HUDEP-2 (cell line): ENCODE data around the gene DCXR.
"Not testable (repeated sequence)": the region's sequence is repeated elsewhere in the genome, so short reads cannot be mapped to it uniquely, and the experiment has no call there.

Experiments used
- DNase-seq, 76 experiments: peaks; one replicate each; lab custom pipeline; 2025; ENCODE audit not compliant: unreplicated experiment in 76 of 76; lab: John Stamatoyannopoulos, UW

DCXR gene

DNA sequence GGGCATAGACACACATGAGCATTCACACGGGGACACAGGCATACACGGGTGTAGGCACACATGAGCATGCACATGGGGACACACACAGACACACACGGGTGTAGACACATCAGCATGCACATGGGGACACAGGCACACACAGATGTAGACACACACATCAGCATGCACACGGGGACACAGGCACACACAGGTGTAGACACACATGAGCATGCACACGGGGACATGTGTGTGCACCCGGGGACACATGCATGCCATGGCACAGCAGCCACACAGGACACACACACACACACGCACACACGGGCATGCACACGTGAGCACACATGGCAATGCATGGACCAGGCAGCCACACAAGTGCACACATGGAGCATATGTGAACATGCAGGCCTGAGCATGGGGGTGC lies 5.2 kb upstream of the DCXR start:
- no peak for DNase-seq

DNA sequence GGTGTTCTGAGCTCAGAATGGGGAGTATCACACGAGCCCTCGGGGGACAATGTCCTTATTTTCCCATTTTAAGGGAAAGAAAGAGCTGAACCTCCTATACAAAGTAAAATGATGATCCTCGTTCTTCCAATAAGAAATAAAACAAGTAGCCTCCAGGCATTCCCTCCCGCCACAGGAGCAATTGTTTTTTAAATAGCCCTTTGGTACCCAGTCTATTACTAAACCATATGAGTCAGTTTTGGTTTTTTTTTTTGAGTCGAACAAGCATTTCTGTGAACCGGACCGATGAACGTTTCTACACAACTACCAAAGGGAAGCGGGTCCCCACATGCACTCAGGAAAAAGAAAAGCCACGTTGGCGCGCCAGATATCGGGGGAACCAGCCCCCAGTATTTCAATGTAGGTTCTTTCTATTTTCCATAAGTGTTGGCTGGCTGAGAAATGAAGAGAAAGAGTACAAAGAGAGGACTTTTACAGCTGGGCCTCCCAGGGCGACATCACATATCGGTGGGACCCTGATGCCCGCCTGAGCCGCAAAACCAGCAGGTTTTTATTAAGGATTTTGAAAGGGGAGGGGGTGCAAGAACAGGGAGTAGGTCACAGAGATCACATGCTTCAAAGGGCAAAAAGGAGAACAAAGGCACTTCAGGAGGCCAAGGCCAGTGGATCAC lies 3.8 kb upstream of the DCXR start:
- no peak for DNase-seq

DNA sequence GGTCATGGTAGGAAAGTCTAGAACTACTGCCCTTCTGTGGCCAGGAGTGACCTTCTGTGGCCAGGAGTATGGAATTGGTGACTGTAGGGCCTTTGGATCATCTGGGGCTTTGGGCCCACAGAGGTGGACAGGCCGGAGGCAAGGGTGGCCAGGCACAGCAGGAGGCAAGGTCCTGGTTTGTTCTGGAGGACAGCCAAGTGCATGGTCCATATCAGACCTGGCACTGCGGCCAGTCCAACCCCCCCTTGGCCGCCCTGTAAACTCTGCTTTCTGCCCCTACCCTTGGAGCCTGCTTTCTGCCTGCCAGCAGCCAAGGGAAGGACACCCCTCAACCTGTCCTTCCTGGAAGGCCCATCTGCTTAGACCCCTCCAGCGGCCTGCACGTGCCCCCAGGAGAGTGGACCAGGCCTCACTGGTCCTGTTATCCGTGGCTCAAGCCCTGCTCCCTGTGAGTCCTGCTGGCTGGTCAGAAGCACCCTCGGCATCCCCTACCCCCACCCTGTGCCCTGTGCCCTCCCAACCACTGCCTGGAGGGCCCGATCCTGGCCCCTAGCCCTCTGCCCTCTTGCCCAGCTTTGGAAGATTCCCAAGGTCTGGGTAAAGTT lies 2.3 kb upstream of the DCXR start:
- DNase-seq, result no peak

DNA sequence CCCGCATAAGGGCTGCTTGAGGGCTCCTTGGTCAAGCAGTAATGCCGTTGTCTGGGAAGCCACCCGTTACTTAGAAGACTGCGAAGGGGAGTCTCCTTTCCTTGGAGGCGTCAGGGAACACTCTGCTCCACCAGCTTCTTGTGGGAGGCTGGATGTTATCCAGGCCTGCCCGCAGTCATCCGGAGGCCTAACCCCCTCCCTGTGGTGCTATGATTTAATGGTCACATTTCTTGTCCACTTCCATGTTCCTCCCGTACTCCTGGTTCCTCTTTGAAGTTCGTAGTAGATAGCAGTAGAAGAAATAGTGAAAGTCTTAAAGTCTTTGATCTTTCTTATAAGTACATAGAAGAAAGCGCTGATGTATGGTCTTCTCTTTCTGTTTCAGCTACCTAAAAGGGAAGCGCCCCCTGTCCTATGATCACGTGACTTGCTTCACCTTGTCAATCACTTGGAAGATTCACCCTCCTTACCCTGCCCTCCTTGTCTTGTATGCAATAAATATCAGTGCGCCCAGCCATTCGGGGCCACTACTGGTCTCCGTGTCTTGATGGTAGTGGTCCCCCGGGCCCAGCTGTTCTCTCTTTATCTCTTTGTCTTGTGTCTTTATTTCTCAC lies 1.4 kb upstream of the DCXR start:
- DNase-seq, result not testable (repeated sequence)

DNA sequence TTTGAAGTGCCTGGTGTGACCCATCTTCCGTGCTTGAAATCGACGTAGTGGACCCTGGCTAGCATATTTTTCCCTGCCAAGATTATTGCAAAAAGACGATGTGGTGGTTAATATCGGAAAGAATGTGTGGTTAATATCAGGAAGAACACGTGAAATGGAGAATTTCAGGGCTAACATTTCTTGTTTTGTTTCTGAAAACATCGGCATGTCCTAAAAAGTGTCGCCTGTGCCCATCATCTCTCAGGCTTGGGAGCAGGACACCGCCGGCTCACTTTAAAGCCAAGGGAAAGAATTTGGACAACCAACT lies 345 bp upstream of the DCXR start:
- no peak for DNase-seq

DNA sequence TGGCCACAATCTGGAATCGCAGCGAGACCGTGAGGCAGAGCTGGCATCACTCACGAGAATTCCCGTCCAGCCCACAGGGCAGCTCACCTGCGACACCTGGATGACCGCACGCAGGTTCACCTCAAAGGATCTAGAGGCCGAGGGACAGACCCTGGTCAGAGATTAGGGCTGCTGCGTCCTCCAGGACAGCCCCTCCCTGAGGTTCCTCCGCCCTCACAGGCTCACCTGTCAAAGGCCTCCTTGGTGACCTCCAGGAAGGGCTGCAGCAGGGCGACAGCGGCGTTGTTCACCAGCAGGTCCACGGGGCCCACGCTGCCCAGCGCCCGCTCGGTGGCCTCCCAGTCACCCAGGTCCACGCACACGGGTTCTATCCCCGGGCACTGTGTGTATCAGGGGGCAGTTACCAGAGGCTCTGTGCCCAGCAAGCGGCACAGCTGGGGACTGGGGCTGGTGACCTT lies 834 bp downstream of the DCXR start:
- no peak for DNase-seq

DNA sequence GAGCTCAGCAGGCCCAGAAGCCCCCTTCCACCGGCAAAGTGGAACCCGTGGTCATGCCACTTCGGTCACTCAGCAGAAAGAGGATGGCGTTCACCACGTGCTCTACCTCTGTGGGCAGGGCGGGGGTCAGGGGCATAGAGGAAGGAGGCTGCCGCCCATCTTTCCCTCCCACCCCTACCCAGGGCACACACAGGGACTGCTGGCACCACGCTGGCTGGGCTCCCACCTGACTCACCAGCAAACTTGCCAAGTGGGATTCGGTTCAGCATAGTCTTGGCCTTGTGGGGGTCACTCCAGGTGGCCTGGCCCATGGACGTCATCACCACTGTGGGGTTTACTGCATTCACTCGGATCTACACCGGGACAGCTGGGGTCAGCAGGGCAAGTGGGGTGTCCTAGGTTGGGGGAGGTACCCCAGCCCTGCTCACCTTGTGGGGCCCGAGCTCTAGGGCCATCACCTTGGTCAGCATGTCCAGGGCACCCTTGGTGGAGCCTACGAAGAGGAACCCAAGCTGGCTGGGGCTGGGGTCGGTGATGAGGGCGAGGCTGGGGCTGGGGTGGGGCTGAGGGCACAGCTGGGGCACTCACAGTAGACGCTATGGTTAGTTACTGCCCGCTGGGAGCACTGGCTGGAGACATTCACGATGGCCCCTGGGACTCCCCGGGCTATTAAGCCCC lies 1.4 kb downstream of the DCXR start:
- no peak for DNase-seq

DNA sequence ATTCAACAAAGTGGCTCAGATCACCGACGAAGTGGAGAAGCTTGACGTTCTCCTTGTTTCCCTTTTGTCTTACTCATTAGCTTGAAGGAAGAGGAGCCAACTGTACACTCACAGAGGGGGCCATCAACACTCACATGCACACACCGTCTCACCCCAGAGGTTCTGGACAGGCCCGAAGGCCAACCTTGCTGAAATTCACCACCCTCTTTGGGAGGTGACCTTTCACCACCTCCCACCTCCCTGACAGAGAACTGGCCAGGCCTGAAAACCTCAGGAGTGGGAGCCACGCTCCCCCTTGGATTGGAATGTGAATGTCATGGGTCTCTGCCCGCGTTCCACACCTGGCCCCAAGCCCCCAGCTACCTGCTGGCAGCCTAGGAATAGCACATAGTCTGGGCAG lies 2.0 kb downstream of the DCXR start:
- DNase-seq, result no peak

DNA sequence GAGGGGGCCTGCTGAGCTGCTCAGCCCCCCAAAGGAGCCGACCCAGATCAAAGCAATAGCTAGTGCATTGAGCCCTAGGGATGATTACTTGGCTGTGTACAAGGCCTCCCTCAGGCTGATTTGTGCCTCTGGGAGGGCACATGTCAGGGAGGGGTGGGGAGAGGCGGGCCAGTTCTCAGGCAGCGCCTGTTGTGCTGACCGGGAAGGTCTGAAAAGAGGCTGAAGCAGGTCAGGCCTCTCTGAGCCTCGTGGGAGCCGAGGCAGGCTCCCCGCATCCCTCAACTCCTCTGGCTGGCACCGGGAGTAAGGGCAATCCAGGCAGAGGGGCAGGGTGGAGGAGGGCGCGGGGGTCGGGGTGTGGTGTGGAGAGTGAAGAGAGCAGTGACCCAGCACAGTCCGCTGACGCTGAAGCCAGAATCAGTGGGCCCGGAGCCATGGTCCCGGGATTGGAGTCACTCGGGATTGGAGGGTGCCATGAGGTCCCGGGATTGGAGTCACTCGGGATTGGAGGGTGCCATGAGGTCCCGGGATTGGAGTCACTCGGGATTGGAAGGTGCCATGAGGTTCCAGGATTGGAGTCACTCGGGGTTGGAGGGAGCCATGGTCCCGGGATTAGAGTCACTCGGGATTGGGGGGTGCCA lies 3.0 kb downstream of the DCXR start:
- DNase-seq, result no peak

DNA sequence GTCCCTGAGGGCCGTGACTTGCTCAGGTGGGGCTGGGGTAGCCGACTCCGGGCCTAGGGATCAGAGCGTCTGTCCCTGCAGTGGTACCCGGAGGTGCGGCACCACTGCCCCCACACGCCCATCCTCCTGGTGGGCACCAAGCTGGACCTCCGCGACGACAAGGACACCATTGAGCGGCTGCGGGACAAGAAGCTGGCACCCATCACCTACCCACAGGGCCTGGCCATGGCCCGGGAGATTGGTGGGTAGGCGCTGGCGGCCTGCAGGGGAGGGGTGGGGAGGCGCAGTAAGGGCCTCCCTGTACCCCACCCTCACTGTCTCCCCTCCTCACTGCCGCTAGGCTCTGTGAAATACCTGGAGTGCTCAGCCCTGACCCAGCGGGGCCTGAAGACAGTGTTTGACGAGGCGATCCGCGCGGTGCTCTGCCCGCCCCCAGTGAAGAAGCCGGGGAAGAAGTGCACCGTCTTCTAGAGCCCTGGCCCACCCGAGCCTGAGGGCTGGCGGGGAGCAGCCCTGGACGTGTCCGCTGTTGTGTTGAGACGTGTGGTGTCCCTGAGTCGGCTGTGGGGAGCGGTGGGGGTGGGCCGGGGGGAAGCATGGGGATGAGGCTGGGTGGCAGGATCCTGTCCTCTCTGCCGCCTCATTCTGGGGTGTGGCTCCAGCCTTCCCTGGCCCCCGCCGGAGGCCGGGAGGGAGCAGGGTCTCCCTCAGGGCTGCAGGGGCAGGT lies 4.0 kb downstream of the DCXR start:
- DNase-seq, result no peak

DNA sequence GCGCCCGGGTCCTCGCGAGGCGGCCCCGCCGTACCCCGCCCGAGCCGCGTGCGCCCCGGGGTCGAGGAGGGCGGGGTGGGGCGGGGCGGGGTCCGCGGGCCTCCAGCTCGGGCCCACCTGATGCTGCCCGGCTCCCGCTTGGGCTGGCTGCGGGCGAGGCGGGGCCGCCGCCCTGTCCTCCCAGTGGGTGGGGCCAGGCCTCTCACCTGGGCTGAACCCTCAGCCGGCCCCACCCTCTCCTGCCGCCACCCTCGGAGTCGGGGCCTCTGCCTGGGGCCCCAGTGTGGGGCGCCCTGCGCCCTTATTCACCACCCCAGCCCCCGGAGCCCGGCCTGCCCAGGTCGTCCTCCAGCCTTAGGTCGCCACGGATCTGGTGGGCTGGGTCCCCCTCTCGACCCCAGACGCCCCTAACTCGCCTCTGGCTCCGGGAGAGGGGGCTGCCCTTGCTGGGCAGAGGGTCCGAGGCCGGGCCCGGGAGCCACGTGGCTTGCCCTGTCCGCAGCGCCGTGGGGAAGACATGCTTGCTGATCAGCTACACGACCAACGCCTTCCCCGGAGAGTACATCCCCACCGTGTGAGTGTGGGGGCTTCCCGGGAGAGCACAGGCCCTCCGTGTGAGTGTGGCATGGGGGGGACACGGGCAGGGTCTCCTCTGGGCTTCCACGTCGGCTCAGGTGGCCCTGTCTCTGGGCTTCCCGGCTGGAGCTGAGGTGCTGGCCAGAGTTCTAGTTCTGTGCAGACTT lies 5.4 kb downstream of the DCXR start:
- DNase-seq, result peak in 5 of 76 experiments; percentile 9 to 16 (median 13)

DNA sequence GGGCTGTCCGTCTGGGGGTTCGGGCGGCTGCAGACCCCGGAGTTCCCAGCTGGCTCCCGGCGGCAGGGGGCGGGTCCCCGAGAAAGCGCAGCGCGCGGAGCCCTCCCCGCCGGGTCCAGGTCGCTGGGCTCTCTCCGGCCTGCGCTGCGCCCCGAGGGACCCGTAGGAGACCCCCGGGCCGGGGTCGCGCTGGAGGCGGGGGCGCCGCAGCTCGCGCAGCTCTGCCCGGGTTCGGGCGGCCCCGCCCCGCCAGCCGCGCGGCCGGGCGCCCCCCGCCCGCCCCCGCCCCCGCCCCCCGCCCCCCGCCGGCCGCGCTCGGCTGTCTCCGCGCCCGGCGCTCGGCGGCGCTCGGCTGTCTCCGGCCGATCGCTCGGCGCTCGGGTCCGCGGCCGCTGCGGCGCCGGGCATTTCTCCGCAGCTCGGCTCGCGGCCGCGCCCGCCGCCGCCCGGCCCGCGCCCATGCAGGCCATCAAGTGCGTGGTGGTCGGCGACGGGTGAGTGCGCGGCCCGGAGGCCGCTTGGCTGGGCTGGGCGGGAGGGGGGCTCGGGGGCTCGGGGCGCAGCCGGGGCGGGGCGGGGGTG lies 6.1 kb downstream of the DCXR start, which contains the start of gene RAC3:
Gene RAC3, plus strand, starts transcription at position 376 of the 582 bp plus-strand sequence. Its CDS starts 84 bp downstream, at position 460.
- peak in 2 of 76 experiments; percentile 17 to 50 for DNase-seq

DNA sequence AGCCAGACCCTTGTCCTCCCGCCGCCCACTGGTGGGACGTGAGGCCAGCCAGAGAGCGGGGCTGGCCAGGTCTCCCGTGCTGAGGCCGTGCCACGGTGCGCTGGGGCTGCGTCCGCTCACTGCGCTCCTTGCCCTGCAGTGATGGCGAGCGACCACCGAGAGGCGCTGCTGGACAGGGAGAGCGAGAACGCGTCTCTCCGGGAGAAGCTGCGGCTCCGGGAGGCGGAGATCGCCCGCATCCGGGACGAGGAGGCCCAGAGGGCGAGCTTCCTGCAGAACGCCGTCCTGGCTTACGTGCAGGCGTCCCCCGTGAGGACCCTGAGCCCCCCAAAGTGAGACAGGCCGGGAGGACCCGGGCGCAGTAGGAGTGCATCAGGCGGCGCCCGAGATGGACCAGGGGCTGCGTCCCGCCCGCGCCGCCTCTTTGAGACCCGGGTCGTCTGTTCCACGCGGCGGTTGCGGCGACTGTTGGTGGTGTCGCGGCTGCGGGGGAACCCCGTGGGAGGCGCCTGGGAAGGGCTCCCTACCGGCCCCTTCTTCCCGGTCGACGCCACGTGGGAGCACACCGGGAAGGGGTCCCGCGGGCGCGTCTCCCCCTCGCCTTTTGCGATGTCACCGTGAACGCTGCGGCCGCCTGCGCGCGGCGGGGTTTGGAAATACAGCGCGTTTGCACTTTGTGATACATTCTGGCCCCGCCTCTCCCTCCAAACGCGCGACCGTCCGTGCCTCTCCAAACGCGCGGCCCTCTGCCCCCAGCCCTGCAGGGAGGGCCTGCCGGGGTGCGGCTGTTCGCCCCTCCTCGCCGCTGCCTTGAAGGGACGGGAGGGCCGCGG lies 6.8 kb downstream of the DCXR start:
- DNase-seq, result peak in 73 of 76 experiments; percentile 12 to 87 (median 68)

DNA sequence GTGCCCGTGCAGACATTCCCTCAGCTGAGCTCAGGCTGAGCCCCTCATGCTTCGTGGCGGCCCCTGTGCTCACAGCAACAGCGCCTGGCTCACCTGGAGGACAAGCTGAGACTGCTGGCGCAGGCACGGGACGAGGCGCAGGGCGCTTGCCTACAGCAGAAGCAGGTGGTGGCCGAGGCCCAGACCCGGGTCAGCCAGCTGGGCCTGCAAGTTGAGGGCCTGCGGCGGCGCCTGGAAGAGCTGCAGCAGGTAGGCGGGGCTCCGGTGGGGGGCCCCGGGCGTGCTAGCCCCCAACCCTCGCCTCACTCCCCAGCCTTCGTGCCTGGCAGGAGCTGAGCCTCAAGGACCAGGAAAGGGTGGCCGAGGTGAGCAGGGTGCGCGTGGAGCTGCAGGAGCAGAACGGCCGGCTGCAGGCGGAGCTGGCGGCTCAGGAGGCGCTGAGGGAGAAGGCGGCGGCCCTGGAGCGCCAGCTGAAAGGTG lies 7.5 kb downstream of the DCXR start:
- no peak for DNase-seq

DNA sequence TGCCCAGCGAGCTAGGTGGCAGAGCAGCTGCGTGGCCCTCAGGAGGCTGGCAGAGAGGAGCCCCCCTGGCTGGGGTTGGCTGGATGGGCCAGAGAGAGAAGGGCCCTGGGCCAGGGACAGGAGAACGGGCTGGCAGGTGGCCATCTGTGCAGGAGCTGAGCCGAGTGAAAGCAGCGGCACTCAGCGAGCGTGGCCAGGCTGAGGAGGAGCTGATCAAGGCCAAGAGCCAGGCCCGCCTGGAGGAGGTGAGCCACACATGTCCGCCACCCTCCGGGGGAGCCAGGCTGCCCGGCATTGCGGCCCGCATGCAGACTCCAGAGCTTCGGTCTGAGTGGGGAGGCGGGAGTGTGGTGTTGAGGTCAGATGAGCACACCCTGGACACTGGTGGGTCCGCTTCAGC lies 8.1 kb downstream of the DCXR start:
- DNase-seq, result no peak

DNA sequence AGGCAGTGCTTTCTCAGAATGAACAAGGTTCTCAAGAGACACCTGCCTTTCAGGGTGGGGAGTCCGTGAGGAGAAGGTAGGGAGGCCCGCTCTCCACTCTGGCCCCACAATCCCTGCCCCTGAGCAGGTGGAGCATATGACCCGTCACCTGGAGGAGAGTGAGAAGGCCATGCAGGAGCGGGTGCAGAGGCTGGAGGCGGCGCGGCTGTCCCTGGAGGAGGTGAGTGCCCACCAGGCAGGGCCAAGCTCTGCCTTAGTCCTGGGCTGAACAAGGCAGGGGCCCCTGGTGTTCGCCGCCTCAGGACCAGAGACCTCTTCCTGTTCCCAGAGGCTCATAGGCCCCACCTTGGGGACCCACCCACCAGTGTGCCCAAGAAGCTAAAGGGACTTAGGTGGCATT lies 8.5 kb downstream of the DCXR start:
- DNase-seq, result no peak

DNA sequence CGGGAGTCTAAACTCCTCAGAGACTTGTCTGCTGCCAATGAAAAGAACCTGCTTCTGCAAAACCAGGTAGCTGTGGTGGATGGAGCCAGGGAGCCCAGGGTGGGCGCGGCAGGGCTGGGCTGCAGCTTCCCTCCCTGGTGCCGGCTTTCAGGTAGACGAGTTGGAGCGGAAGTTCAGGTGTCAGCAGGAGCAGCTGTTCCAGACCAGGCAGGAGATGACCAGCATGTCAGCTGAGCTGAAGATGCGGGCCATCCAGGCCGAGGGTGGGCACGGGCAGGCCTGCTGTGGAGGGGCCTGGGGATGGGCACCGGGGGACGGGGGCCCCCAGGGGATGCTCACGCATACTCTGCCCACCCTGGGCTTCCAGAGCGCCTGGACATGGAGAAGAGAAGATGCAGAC lies 9.3 kb downstream of the DCXR start:
- DNase-seq, result no peak

DNA sequence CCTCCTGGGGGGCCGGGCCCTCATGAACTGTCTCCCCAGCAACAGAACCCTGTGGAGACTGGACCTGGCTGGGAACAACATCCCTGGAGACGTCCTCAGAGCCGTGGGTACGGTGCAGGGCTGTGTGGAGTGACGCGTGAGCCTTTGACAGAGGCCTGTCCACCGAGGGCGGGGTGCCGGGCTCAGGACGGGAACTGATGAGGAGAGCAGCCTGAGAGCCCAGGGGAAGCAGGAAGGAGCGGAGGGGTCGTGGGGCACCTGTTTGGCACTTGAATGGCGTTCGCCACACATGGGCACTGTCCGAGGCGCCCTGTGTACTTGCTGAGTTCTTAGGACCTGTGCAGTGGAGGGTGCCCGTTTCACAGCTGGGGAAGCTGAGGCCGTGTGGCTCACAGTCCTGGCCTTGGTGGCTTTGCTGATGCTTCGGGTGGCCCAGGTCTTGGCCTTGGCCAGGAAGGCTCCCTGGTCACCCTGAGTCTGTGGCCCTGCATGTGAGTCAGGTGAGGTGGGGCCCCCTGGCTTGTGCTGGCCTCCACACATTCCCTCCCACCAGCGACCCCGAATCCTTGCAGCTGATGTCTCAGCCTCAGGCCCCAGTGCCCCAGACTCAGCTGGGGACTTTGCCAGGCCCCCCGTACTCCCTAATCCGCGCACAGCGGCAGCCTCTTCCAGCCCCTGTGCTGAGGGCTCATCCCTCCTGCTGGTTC lies 11.9 kb downstream of the DCXR start:
- DNase-seq, result no peak
